Endodermal cell (in vitro differentiated cells): ENCODE measurements around the gene PRR12. TPM values are rescaled to one million over a fixed set of nuclear protein-coding genes. Genes with fewer than 3 reads are reported as not detected.

ENCODE experiments used
- DNase-seq: peaks from one replicate; pipeline ENCODE4 v3.0.0-alpha.2; 2017
- H3K27ac ChIP-seq: 2 replicates; pipeline ENCODE4 v1.5.1; 2013; ENCODE audit warnings: mild to moderate bottlenecking, low read depth, low read length, moderate library complexity
- H3K27me3 ChIP-seq: 2 replicates; pipeline ENCODE4 v1.6.1; 2013; ENCODE audit warnings: mild to moderate bottlenecking, low read length, moderate library complexity; ENCODE audit not compliant: insufficient read depth, control insufficient read depth, poor library complexity, severe bottlenecking
- H3K36me3 ChIP-seq: 2 replicates; pipeline ENCODE4 v1.7.0; 2013; ENCODE audit warnings: mild to moderate bottlenecking, low read length, moderate library complexity; ENCODE audit not compliant: control insufficient read depth, insufficient read depth
- H3K4me1 ChIP-seq: one replicate; pipeline ENCODE4 v1.7.0; 2013; ENCODE audit warnings: low read length; ENCODE audit not compliant: control insufficient read depth, insufficient read depth
- H3K4me3 ChIP-seq: 2 replicates; pipeline ENCODE4 v1.5.1; 2013; ENCODE audit warnings: mild to moderate bottlenecking, low read length, moderate library complexity
- H3K9ac ChIP-seq: 2 replicates; pipeline ENCODE4 v1.6.1; 2013; ENCODE audit warnings: mild to moderate bottlenecking, low read length, moderate library complexity; ENCODE audit not compliant: poor library complexity, severe bottlenecking; ENCODE audit errors: extremely low read depth
- H3K9me3 ChIP-seq: 2 replicates; pipeline ENCODE4 v1.6.1; 2013; ENCODE audit warnings: mild to moderate bottlenecking, low read length, moderate library complexity; ENCODE audit not compliant: control insufficient read depth
- H3K27ac Mint-ChIP-seq: 2 replicates; pipeline ENCODE4 v1.8.0; 2020; ENCODE audit warnings: mixed read lengths
- H3K27me3 Mint-ChIP-seq: 2 replicates; pipeline ENCODE4 v1.8.0; 2021; ENCODE audit warnings: mild to moderate bottlenecking, mixed read lengths; ENCODE audit not compliant: insufficient read depth
- H3K36me3 Mint-ChIP-seq: 2 replicates; pipeline ENCODE4 v1.8.0; 2020; ENCODE audit warnings: low read depth, mixed read lengths
- H3K4me1 Mint-ChIP-seq: 2 replicates; pipeline ENCODE4 v1.8.0; 2020; ENCODE audit warnings: mixed read lengths
- H3K4me3 Mint-ChIP-seq: 2 replicates; pipeline ENCODE4 v1.8.0; 2020; ENCODE audit warnings: mild to moderate bottlenecking, moderate library complexity, mixed read lengths
- H3K9me3 Mint-ChIP-seq: 2 replicates; pipeline ENCODE4 v1.8.0; 2020; ENCODE audit warnings: mild to moderate bottlenecking, mixed read lengths
- WGBS, 2 experiments: methylation state at CpG; one replicate each; pipeline versions ENCODE4 v1.1.5 to v1.1.7; 2013; ENCODE audit warnings: missing lambda C conversion rate in 2 of 2, mixed read lengths in 1 of 2; ENCODE audit not compliant: insufficient coverage in 1 of 2, insufficient read length in 1 of 2; 5-methylcytosine and 5-hydroxymethylcytosine counted together
- total RNA-seq, 2 donors: library from RNA; stranded (reverse); fragmentation: NEBNext Ultra II Directional in 1 of 2; extraction: Animal tissue kit (Norgen Biotek cat#: 25700) in 1 of 2; gene quantifications; 2 replicates in 1 of 2; 3 replicates in 1 of 2; pipeline ENCODE4 v1.2.1, GENCODE V29; 2021
- TF ChIP-seq, protein P1 (sequence below): fragments of 200-600 bp; sonication (generic); conservative IDR thresholded peaks from 2 replicates; pipeline ENCODE4 v1.5.0; 2021; ENCODE audit warnings: antibody characterized with exemption, mild to moderate bottlenecking

The PRR12 gene
- total RNA-seq, 2 donors from 2014 or later = 67.6 to 69.6 TPM

DNA sequence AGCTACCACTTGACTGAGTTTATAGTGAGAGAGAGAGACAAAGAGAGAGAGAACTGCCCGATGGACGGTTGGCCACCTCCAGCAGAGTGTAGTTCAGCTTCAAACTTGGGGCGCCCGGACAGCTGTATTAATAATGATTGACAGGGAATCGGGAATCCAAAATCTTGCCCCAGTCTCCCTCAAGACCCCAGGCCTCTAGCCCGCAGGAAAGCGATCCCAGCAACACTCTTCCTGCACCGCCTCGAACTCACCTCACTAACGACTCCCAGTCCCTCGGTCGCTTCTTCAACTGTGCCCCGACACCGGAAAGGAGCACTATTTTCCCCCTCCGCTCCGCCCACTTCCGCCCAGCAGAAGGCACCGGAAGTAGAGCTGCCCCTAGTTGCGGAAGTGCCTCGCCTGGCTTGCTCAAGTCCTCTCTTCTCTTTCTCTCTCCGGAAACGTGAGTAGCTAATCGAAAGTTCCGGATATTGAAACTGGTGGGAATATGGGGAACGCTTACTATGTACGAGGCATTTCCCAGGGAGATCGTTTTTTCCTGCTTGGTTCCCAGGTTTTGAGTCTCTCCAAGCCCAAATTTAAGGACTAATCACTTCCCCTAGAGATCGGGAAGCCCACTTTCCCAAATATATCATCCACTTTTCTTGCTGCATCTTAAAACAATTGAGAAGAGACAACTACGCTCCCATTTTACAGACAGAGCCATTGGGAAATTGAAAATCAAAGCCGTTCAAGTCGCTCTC, 10.5 kb upstream of the PRR12 start, which contains the start of gene NOSIP:
Gene NOSIP, minus strand, starts transcription at position 293 of the 743 bp plus-strand sequence. CDS start 19,865 bp downstream, outside the sequence.
- 6 to 17% methylated on average over 12 to 31 of the region's 31 CpGs for WGBS, 2 experiments
- Mint-ChIP-seq H3K36me3 (peaks cover 4% of the 10 kb centered on the region), H3K4me1 (peaks cover 15% of the 10 kb centered on the region), H3K9me3 (no peaks in the 10 kb centered on the region), H3K4me3 (peak within 1 kb of the TSS; percentile 96), H3K27ac (peak within 1 kb of the TSS; percentile 97), H3K27me3 (no peaks in the 10 kb centered on the region)
- DNase-seq = peak; percentile 98
- peak within 1 kb of the TSS; percentile 96 for H3K4me3 ChIP-seq
- H3K9ac ChIP-seq = peak within 1 kb of the TSS; percentile 75
- H3K27ac ChIP-seq = peak within 1 kb of the TSS; percentile 9
- TF ChIP-seq, protein P1, sequence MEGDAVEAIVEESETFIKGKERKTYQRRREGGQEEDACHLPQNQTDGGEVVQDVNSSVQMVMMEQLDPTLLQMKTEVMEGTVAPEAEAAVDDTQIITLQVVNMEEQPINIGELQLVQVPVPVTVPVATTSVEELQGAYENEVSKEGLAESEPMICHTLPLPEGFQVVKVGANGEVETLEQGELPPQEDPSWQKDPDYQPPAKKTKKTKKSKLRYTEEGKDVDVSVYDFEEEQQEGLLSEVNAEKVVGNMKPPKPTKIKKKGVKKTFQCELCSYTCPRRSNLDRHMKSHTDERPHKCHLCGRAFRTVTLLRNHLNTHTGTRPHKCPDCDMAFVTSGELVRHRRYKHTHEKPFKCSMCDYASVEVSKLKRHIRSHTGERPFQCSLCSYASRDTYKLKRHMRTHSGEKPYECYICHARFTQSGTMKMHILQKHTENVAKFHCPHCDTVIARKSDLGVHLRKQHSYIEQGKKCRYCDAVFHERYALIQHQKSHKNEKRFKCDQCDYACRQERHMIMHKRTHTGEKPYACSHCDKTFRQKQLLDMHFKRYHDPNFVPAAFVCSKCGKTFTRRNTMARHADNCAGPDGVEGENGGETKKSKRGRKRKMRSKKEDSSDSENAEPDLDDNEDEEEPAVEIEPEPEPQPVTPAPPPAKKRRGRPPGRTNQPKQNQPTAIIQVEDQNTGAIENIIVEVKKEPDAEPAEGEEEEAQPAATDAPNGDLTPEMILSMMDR = no peak
- H3K9me3 ChIP-seq = no peaks in the 10 kb centered on the region
- H3K27me3 ChIP-seq = no peaks in the 10 kb centered on the region
- peaks cover 9% of the 10 kb centered on the region for H3K36me3 ChIP-seq
- H3K4me1 ChIP-seq = no peaks in the 10 kb centered on the region

DNA sequence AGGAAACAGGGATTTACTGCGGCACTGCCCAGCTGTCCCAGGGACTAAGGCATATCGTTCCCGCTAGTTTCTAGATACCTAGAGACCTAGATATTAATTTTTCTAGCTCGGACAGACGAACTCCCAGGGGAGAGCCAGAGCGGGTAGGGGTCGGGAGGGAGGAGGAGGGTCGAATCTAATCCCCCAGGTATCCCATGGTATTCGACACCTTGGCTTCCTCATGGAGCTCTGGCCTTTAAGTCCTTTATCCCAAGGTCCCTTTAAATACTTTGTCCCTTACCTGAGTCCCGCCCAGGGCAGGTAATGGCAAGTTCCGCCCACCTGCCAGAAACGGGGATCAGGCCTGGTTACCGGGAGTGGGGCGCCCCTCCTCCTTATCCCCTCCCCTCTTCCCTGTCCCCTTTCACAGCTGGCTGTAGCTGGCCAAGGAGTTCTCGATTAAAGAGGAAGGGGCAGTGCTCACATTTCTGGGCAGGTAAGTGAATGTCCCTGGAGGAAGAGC, 9.9 kb upstream of the PRR12 start, which contains the start of gene PRRG2:
Gene PRRG2, plus strand, starts transcription at position 310 of the 502 bp plus-strand sequence. CDS start 1,904 bp downstream, outside the sequence.
- H3K36me3 ChIP-seq = peaks cover 6% of the 10 kb centered on the region
- TF ChIP-seq, protein P1 = no peak
- H3K9me3 ChIP-seq = no peaks in the 10 kb centered on the region
- peaks cover 15% of the 10 kb centered on the region for H3K4me1 Mint-ChIP-seq
- peak within 1 kb of the TSS; percentile 97 for H3K27ac Mint-ChIP-seq
- peak within 1 kb of the TSS; percentile 75 for H3K9ac ChIP-seq
- peak; percentile 74 for DNase-seq
- H3K4me3 ChIP-seq = peak within 1 kb of the TSS; percentile 96
- H3K36me3 Mint-ChIP-seq = peaks cover 3% of the 10 kb centered on the region
- H3K4me3 Mint-ChIP-seq = peak within 1 kb of the TSS; percentile 96
- H3K4me1 ChIP-seq = no peaks in the 10 kb centered on the region
- peak within 1 kb of the TSS; percentile 9 for H3K27ac ChIP-seq
- 67 to 68% methylated on average over 5 to 15 of the region's 15 CpGs for WGBS, 2 experiments
- H3K27me3 Mint-ChIP-seq = no peaks in the 10 kb centered on the region
- H3K9me3 Mint-ChIP-seq = no peaks in the 10 kb centered on the region
- H3K27me3 ChIP-seq = no peaks in the 10 kb centered on the region

DNA sequence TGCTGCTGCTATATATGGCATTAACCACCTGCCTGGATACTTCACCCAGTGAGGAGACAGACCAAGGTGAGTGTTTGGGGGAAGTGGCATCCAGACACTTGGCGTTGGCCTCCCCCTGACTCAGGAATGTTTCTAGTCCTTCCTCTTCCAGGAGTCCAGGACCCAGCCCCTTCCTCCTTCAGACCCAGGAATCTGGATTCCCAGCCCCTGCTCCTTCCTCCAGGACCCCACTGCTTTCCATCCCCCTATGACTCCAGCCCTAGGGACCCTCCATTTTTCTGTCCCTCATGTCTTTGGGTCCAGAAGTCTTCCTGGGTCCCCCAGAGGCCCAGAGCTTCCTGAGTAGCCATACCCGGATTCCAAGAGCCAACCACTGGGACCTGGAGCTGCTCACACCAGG, 7.7 kb upstream of the PRR12 start:
- Mint-ChIP-seq H3K9me3 (no peaks in the 10 kb centered on the region), H3K36me3 (no peaks in the 10 kb centered on the region), H3K4me3 (no peak overlapping the region), H3K27me3 (no peaks in the 10 kb centered on the region), H3K27ac (no peak overlapping the region), H3K4me1 (peaks cover 15% of the 10 kb centered on the region)
- Histone ChIP-seq H3K27ac (no peak overlapping the region), H3K4me1 (no peaks in the 10 kb centered on the region), H3K9ac (no peak overlapping the region), H3K9me3 (no peaks in the 10 kb centered on the region), H3K4me3 (no peak overlapping the region), H3K36me3 (no peaks in the 10 kb centered on the region), H3K27me3 (no peaks in the 10 kb centered on the region)
- no peak for DNase-seq
- TF ChIP-seq, protein P1 = no peak
- WGBS, 2 experiments = 63 to 76% methylated on average over 2 of the region's 2 CpGs
